Measurements from ENCODE around the gene KSR1. TPM values are rescaled to one million over a fixed set of nuclear protein-coding genes. Genes with fewer than 3 reads are reported as not detected.
A peak's percentile ranks its signal among the peaks of the same experiment; 100 is the strongest.

Gene KSR1
- total RNA-seq, 1 experiment from 2014 or later: 4.5 TPM

- H3K4me3 Mint-ChIP-seq (ENCODE audit: low read depth, unreplicated experiment): no peak overlapping the region
- H3K27ac Mint-ChIP-seq (ENCODE audit: unreplicated experiment): no peak overlapping the region
- H3K9me3 Mint-ChIP-seq (ENCODE audit: low read depth, unreplicated experiment): peaks cover 2% of the 10 kb centered on the region
- peaks cover 10% of the 10 kb centered on the region for H3K4me1 Mint-ChIP-seq (ENCODE audit: low read depth, unreplicated experiment)
- DNase-seq: no peak
- no peaks in the 10 kb centered on the region for H3K27me3 Mint-ChIP-seq (ENCODE audit: unreplicated experiment)
- CTCF ChIA-PET: interaction anchor here (1.9 to 2.1 kb wide), 2 partner anchors 104 to 244 kb away, joined by 12 to 15 read pairs; no protein-coding TSS in a partner anchor
- intact Hi-C loops (cut with micrococcal nuclease; ENCODE audit: unreplicated experiment): no loop called here
- no peak for TF ChIP-seq CTCF (IDR thresholded peaks at IDR 0.05; ENCODE audit: unreplicated experiment)
- peaks cover 4% of the 10 kb centered on the region for H3K36me3 Mint-ChIP-seq (ENCODE audit: insufficient read depth, unreplicated experiment)
- BruUV-seq (replicated peaks): no TSS peak
Observed at GRCh38 chr17:27598337-27599050, 142.2 kb downstream of the KSR1 start.

GRCh38 chr17:27600471-27600870 is 144.2 kb downstream of the KSR1 start:
- TF ChIP-seq CTCF (IDR thresholded peaks at IDR 0.05; ENCODE audit: unreplicated experiment): no peak
- Mint-ChIP-seq H3K36me3 (ENCODE audit: insufficient read depth, unreplicated experiment) (peaks cover 4% of the 10 kb centered on the region), H3K27me3 (ENCODE audit: unreplicated experiment) (no peaks in the 10 kb centered on the region), H3K4me3 (ENCODE audit: low read depth, unreplicated experiment) (no peak overlapping the region), H3K9me3 (ENCODE audit: low read depth, unreplicated experiment) (peaks cover 2% of the 10 kb centered on the region), H3K4me1 (ENCODE audit: low read depth, unreplicated experiment) (peaks cover 10% of the 10 kb centered on the region), H3K27ac (ENCODE audit: unreplicated experiment) (no peak overlapping the region)
- CTCF ChIA-PET: interaction anchor here (0.7 to 2.1 kb wide), 9 partner anchors 48 to 364 kb away, joined by 3 to 16 read pairs (median 5); partner anchors contain the start of gene KSR1
- intact Hi-C loops (cut with micrococcal nuclease; ENCODE audit: unreplicated experiment): loop anchor here (1.0 to 10.0 kb wide), 3 partner anchors 146 to 404 kb away; partner anchors contain the start of gene KSR1
- DNase-seq: no peak
- BruUV-seq (replicated peaks): no TSS peak

- Mint-ChIP-seq H3K27me3 (ENCODE audit: unreplicated experiment) (no peaks in the 10 kb centered on the region), H3K4me1 (ENCODE audit: low read depth, unreplicated experiment) (peaks cover 10% of the 10 kb centered on the region), H3K36me3 (ENCODE audit: insufficient read depth, unreplicated experiment) (peaks cover 4% of the 10 kb centered on the region), H3K4me3 (ENCODE audit: low read depth, unreplicated experiment) (no peak overlapping the region), H3K27ac (ENCODE audit: unreplicated experiment) (no peak overlapping the region), H3K9me3 (ENCODE audit: low read depth, unreplicated experiment) (peaks cover 2% of the 10 kb centered on the region)
- intact Hi-C loops (cut with micrococcal nuclease; ENCODE audit: unreplicated experiment): loop anchor here (1.0 to 10.0 kb wide), 4 partner anchors 107 to 405 kb away; partner anchors contain the start of gene KSR1
- CTCF ChIA-PET: interaction anchor here (1.4 to 1.8 kb wide), 2 partner anchors 107 to 146 kb away, joined by 4 to 16 read pairs; partner anchors contain the start of gene KSR1
- no TSS peak for BruUV-seq (replicated peaks)
- peak; percentile 68 for TF ChIP-seq CTCF (IDR thresholded peaks at IDR 0.05; ENCODE audit: unreplicated experiment)
- DNase-seq: peak; percentile 78
Observed at GRCh38 chr17:27601069-27601974, 145.1 kb downstream of the KSR1 start.

GRCh38 chr17:27601975-27602302 is 145.7 kb downstream of the KSR1 start:
- no peak overlapping the region for H3K4me3 Mint-ChIP-seq (ENCODE audit: low read depth, unreplicated experiment)
- no peaks in the 10 kb centered on the region for H3K27me3 Mint-ChIP-seq (ENCODE audit: unreplicated experiment)
- TF ChIP-seq CTCF (IDR thresholded peaks at IDR 0.05; ENCODE audit: unreplicated experiment): no peak
- peaks cover 2% of the 10 kb centered on the region for H3K9me3 Mint-ChIP-seq (ENCODE audit: low read depth, unreplicated experiment)
- peaks cover 10% of the 10 kb centered on the region for H3K4me1 Mint-ChIP-seq (ENCODE audit: low read depth, unreplicated experiment)
- H3K36me3 Mint-ChIP-seq (ENCODE audit: insufficient read depth, unreplicated experiment): peaks cover 4% of the 10 kb centered on the region
- CTCF ChIA-PET: interaction anchor here (1.4 kb wide), 1 partner anchor 108 kb away, joined by 4 read pairs; no protein-coding TSS in a partner anchor
- no peak overlapping the region for H3K27ac Mint-ChIP-seq (ENCODE audit: unreplicated experiment)
- intact Hi-C loops (cut with micrococcal nuclease; ENCODE audit: unreplicated experiment): loop anchor here (1.0 to 10.0 kb wide), 4 partner anchors 108 to 405 kb away; partner anchors contain the start of gene KSR1
- BruUV-seq (replicated peaks): no TSS peak
- no peak for DNase-seq
